Left lung (tissue), 10 donors: ENCODE results near the gene WWC2. TPM values are rescaled to one million over a fixed set of nuclear protein-coding genes. Genes with fewer than 3 reads are reported as not detected.

Source experiments
- ATAC-seq: fragments of 200-7000 bp; cut with Tn5 transposase; one replicate; pipeline ENCODE4 v1.9.1; 2020; ENCODE audit warnings: moderate library complexity
- DNase-seq, 4 donors: peaks; one replicate each; pipeline ENCODE4 v3.0.0-alpha.2; 2013 to 2020
- H3K27ac ChIP-seq, 2 donors: fragments of 200-600 bp; sonication (generic) in 1 of 2; one replicate each; pipeline versions ENCODE4 v1.5.0 to v1.8.0; 2020 to 2021
- H3K27me3 ChIP-seq, 2 donors: fragments of 200-600 bp; sonication (generic) in 1 of 2; one replicate each; pipeline versions ENCODE4 v1.5.0 to v1.8.0; 2020 to 2021
- H3K36me3 ChIP-seq, 2 donors: fragments of 200-600 bp; sonication (generic) in 1 of 2; one replicate each; pipeline versions ENCODE4 v1.5.0 to v1.8.0; 2020 to 2021
- H3K4me1 ChIP-seq, 2 donors: fragments of 200-600 bp; one replicate each; pipeline ENCODE4 v1.8.0; 2021
- H3K4me3 ChIP-seq, 2 donors: fragments of 200-600 bp; sonication (generic) in 1 of 2; one replicate each; pipeline versions ENCODE4 v1.5.0 to v1.8.0; 2020 to 2021; ENCODE audit warnings: mild to moderate bottlenecking in 1 of 2
- H3K9me3 ChIP-seq, 2 donors: fragments of 200-600 bp; sonication (generic) in 1 of 2; one replicate each; pipeline versions ENCODE4 v1.5.0 to v1.8.0; 2020 to 2021
- CTCF ChIP-seq, 2 donors: fragments of 200-600 bp; sonication (generic) in 1 of 2; IDR thresholded peaks; one replicate each; pipeline versions ENCODE4 v1.5.0 to v1.8.0; 2021; ENCODE audit warnings: antibody characterized with exemption in 2 of 2
- intact Hi-C, 2 donors: fragments of 100-400 bp; cut with DNase I; formaldehyde crosslinking; loops; one replicate each; pipeline versions ENCODE4 v1.11.2 to v1.14.2; 2022
- polyA plus RNA-seq, 6 donors: library from polyadenylated mRNA; unstranded; fragments of 120-200 nt; gene quantifications; one replicate each; pipeline ENCODE4 v1.2.1, GENCODE V29; 2013; ENCODE audit not compliant: insufficient read length in 6 of 6
- total RNA-seq, 2 donors: library from RNA; stranded (reverse); fragmentation: NEBNext Ultra II Directional; extraction: Animal tissue kit (Norgen Biotek cat#: 25700); gene quantifications; one replicate each; pipeline ENCODE4 v1.2.1, GENCODE V29; 2021
- donor health status: DM: no; HTN: yes; CAD: no.
- donor health status: DM: no; HTN: no; CAD: no.

The WWC2 gene
- total and polyA plus RNA-seq, 8 donors, result 39.6 to 96.9 (median 52.3) TPM

- Histone ChIP-seq H3K36me3 (peaks cover 0 to 4% of the 10 kb centered on the region in 2 donors), H3K4me1 (no peaks in the 10 kb centered on the region), H3K9me3 (no peaks in the 10 kb centered on the region), H3K27me3 (no peaks in the 10 kb centered on the region), H3K27ac (no peak overlapping the region), H3K4me3 (no peak overlapping the region)
- DNase-seq (no peak), ATAC-seq (no peak)
- TF ChIP-seq CTCF (IDR thresholded peaks at IDR 0.05), result no peak
- intact Hi-C loops, result no loop called here
Measured at GRCh38 chr4:183304538-183304937, 205.5 kb downstream of the WWC2 start.

DNA sequence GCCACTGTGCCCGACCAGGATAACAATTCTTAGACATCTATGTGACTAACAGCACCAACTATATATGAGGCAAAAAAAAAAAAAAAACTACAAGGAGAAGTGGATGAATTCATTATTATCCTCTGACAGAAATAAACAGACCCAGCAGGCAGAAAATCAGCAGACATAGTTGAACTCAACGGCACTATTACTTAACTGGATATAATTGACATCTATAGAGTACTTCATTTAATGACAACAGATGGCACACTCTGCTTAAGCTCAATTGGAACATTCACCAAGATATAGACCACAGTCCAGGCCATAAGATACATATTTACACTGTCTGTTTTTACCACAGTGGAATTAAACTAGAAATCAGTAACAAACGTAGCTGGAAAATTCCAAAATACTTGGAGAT is 207.8 kb downstream of the WWC2 start:
- no peaks in the 10 kb centered on the region for H3K27me3 ChIP-seq
- H3K4me3 ChIP-seq, result no peak overlapping the region
- intact Hi-C loops, result no loop called here
- no peaks in the 10 kb centered on the region for H3K9me3 ChIP-seq
- no peaks in the 10 kb centered on the region for H3K4me1 ChIP-seq
- no peak for TF ChIP-seq CTCF (IDR thresholded peaks at IDR 0.05)
- DNase-seq (no peak), ATAC-seq (no peak)
- no peak overlapping the region for H3K27ac ChIP-seq
- H3K36me3 ChIP-seq, result peaks cover 0 to 5% of the 10 kb centered on the region in 2 donors

DNA sequence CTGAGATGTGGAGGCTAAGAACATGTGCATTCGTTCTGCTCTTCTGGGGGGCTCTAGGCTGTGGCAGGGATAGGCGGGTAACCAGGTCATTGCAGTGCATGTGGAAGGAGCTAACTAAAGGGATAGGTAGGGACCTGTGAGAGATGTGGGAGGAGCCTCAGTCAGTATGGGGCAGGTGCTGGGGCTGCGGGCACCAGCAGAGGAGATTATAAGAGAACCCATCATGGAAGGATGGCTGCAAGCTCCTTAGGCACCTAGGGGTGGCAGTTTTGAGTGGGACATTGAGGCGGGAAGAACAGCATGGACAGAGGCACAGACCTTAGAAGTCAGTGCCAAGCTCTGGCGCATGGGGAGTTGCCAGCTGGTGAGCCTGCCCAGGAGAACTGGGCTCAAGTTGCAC is 213.8 kb downstream of the WWC2 start:
- peaks cover 0 to 35% of the 10 kb centered on the region in 2 donors for H3K36me3 ChIP-seq
- DNase-seq (no peak), ATAC-seq (no peak)
- H3K27me3 ChIP-seq, result no peaks in the 10 kb centered on the region
- no peak overlapping the region for H3K27ac ChIP-seq
- H3K4me3 ChIP-seq, result no peak overlapping the region
- intact Hi-C loops, result no loop called here
- no peak for TF ChIP-seq CTCF (IDR thresholded peaks at IDR 0.05)
- no peaks in the 10 kb centered on the region for H3K9me3 ChIP-seq
- H3K4me1 ChIP-seq, result no peaks in the 10 kb centered on the region

DNA sequence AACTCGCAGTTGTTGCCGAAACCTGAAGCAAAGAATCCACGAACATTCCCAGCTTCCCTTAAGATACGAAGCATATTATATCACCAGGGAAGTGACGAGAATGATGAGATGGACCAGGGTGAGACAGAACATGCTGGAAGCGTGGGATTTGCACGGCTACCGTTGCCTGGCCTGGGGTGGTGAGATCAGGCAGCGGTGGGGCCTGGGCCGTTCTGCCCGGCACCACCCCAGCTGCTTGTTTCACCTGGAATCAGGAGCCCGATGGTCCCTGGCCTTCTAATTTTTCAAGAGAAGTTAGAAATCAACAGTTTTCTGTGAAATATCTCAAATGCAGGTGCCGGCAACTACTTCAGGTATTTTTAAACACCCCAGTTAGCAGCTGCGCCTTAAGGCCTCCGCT is 215.3 kb downstream of the WWC2 start:
- Histone ChIP-seq H3K9me3 (no peaks in the 10 kb centered on the region), H3K4me3 (no peak overlapping the region), H3K27ac (no peak overlapping the region), H3K4me1 (no peaks in the 10 kb centered on the region), H3K27me3 (no peaks in the 10 kb centered on the region), H3K36me3 (peaks cover 0 to 35% of the 10 kb centered on the region in 2 donors)
- no peak for DNase-seq
- ATAC-seq, result no peak
- intact Hi-C loops, result no loop called here
- no peak for TF ChIP-seq CTCF (IDR thresholded peaks at IDR 0.05)

GRCh38 chr4:183314806-183315205 is 215.7 kb downstream of the WWC2 start:
- no peak overlapping the region for H3K4me3 ChIP-seq
- no peaks in the 10 kb centered on the region for H3K27me3 ChIP-seq
- intact Hi-C loops, result no loop called here
- ATAC-seq, result no peak
- peaks cover 0 to 35% of the 10 kb centered on the region in 2 donors for H3K36me3 ChIP-seq
- TF ChIP-seq CTCF (IDR thresholded peaks at IDR 0.05), result no peak
- DNase-seq, result no peak
- no peaks in the 10 kb centered on the region for H3K9me3 ChIP-seq
- H3K27ac ChIP-seq, result no peak overlapping the region
- no peaks in the 10 kb centered on the region for H3K4me1 ChIP-seq
